Endothelial cell of umbilical vein (primary cell): ENCODE measurements around the gene TSPOAP1. TPM values are rescaled to one million over a fixed set of nuclear protein-coding genes. Genes with fewer than 3 reads are reported as not detected.

ENCODE experiments used
- BruUV-seq: library from RNA; stranded (reverse); fragments of 400-500 nt; replicated peaks from 2 replicates; lab custom pipeline; 2021; lab: Mats Ljungman, UMichigan
- CTCF ChIA-PET: fragments of 300-600, 350-600 bp; sonication (Branson Sonifier 250); formaldehyde crosslinking; loops from one replicate; lab custom pipeline; 2021; ENCODE audit warnings: antibody characterized with exemption, inconsistent platforms; lab: Charles Lee
- POLR2A ChIA-PET: fragments of 300-600, 350-600 bp; sonication (Branson Sonifier 250); formaldehyde crosslinking; loops from one replicate; lab custom pipeline; 2021; ENCODE audit warnings: antibody characterized with exemption, inconsistent platforms; lab: Charles Lee
- DNase-seq: peaks from one replicate; pipeline ENCODE4 v3.0.0-alpha.2; 2011; ENCODE audit warnings: low read depth, low spot score
- FAIRE-seq: peaks from 2 replicates; lab custom pipeline; 2011; peaks lifted over from hg19 to GRCh38; lab: Jason Lieb, UNC
- H2AFZ ChIP-seq: 2 replicates; pipeline ENCODE4 v1.6.0; 2012; ENCODE audit warnings: low read depth, low read length, control low read depth, inconsistent platforms
- H3K27ac ChIP-seq: 2 replicates; pipeline ENCODE4 v1.5.1; 2011; ENCODE audit warnings: low read depth, mild to moderate bottlenecking, control low read depth, low read length, moderate library complexity; ENCODE audit not compliant: insufficient read depth
- H3K27me3 ChIP-seq, 2 experiments: 2 replicates each; pipeline versions ENCODE4 v1.6.0 to v1.6.1; 2011; ENCODE audit warnings: low read length in 2 of 2, mixed read lengths in 1 of 2; ENCODE audit not compliant: control insufficient read depth in 2 of 2, insufficient read depth in 2 of 2
- H3K36me3 ChIP-seq, 2 experiments: 2 replicates in 1 of 2; 3 replicates in 1 of 2; pipeline ENCODE4 v1.5.1; 2011; ENCODE audit warnings: low read length in 2 of 2, mild to moderate bottlenecking in 1 of 2, moderate library complexity in 1 of 2; ENCODE audit not compliant: control insufficient read depth in 2 of 2, insufficient read depth in 2 of 2; ENCODE audit errors: extremely low read depth in 1 of 2
- H3K4me1 ChIP-seq: 3 replicates; pipeline ENCODE4 v1.5.1; 2011; ENCODE audit warnings: mild to moderate bottlenecking, low read length; ENCODE audit not compliant: control insufficient read depth, insufficient read depth; ENCODE audit errors: extremely low read depth
- H3K4me2 ChIP-seq: 2 replicates; pipeline ENCODE4 v1.6.1; 2011; ENCODE audit warnings: low read length, control low read depth, mixed read lengths; ENCODE audit not compliant: insufficient read depth
- H3K4me3 ChIP-seq, 3 experiments: fragments of 200-600 bp in 1 of 3; sonication (generic), shearing (Covaris generic) in 1 of 3; replicated peaks in 1 of 3; 2 replicates each; pipeline ENCODE4 v1.5.1; 2011 to 2016; ENCODE audit warnings: control low read depth in 3 of 3, low read length in 3 of 3, mild to moderate bottlenecking in 2 of 3, inconsistent platforms in 1 of 3, low read depth in 1 of 3, moderate library complexity in 1 of 3; ENCODE audit not compliant: insufficient read depth in 1 of 3
- H3K79me2 ChIP-seq: 2 replicates; pipeline ENCODE4 v1.6.0; 2012; ENCODE audit warnings: low read length, inconsistent platforms; ENCODE audit not compliant: control insufficient read depth, insufficient read depth
- H3K9ac ChIP-seq: replicated peaks from 2 replicates; pipeline ENCODE3; 2011; ENCODE audit warnings: low read length, control low read depth; ENCODE audit not compliant: insufficient read depth; ENCODE audit errors: extremely low read depth
- H3K9me1 ChIP-seq: replicated peaks from 3 replicates; pipeline ENCODE4 v1.6.0; 2011; ENCODE audit warnings: mild to moderate bottlenecking, low read length; ENCODE audit not compliant: control insufficient read depth, insufficient read depth; ENCODE audit errors: extremely low read depth
- H3K9me3 ChIP-seq: replicated peaks from 2 replicates; pipeline ENCODE4 v1.5.1; 2012; ENCODE audit warnings: low read length, inconsistent platforms; ENCODE audit not compliant: control insufficient read depth, insufficient read depth
- H4K20me1 ChIP-seq: replicated peaks from 2 replicates; pipeline ENCODE3; 2011; ENCODE audit warnings: mild to moderate bottlenecking, low read length; ENCODE audit not compliant: control insufficient read depth, insufficient read depth; ENCODE audit errors: extremely low read depth
- EZH2 ChIP-seq: IDR thresholded peaks from 2 replicates; pipeline ENCODE4 v1.6.1; 2012; ENCODE audit warnings: borderline replicate concordance, low read depth, mild to moderate bottlenecking, moderate library complexity, low read length, inconsistent platforms; ENCODE audit not compliant: severe bottlenecking
- FOS ChIP-seq: IDR thresholded peaks from 2 replicates; pipeline ENCODE4 v1.6.1; 2011; ENCODE audit warnings: mild to moderate bottlenecking, low read length, moderate library complexity, borderline replicate concordance; ENCODE audit not compliant: insufficient read depth
- GATA2 ChIP-seq: IDR thresholded peaks from 2 replicates; pipeline ENCODE4 v1.7.0; 2011; ENCODE audit warnings: low read depth, mild to moderate bottlenecking, moderate library complexity, mixed read lengths, low read length; ENCODE audit not compliant: insufficient read length, insufficient read depth
- JUN ChIP-seq: IDR thresholded peaks from 2 replicates; pipeline ENCODE4 v1.6.1; 2011; ENCODE audit warnings: borderline replicate concordance, low read depth; ENCODE audit not compliant: insufficient read length, insufficient read depth
- MYC ChIP-seq: IDR thresholded peaks from one replicate; pipeline ENCODE4 v1.6.1; 2011; ENCODE audit warnings: mild to moderate bottlenecking, low read depth, low read length
- POLR2A ChIP-seq: IDR thresholded peaks from 2 replicates; pipeline ENCODE4 v1.6.1; 2012; ENCODE audit warnings: low read depth, mild to moderate bottlenecking, control low read depth, low read length
- POLR2AphosphoS5 ChIP-seq: IDR thresholded peaks from 2 replicates; pipeline ENCODE4 v1.6.1; 2012; ENCODE audit warnings: low read depth, mild to moderate bottlenecking, control low read depth, low read length, moderate library complexity; ENCODE audit not compliant: insufficient read depth
- dilution Hi-C: fragments of 300-500 bp; cut with MboI; formaldehyde crosslinking; loops from one replicate; pipeline ENCODE4 v1.15.0; 2019; ENCODE audit warnings: low sequenced_read_pairs; ENCODE audit not compliant: extremely low pct_ligation_motif_present
- intact Hi-C: fragments of 100-400 bp; cut with micrococcal nuclease; formaldehyde crosslinking; loops from one replicate; pipeline ENCODE4 v1.10.0; 2022
- polyA plus RNA-seq, 4 experiments: library from polyadenylated mRNA; depleted of rRNA in 3 of 4; stranded (reverse) in 3 of 4; unstranded in 1 of 4; fragments of >200 nt; gene quantifications; 2 replicates each; pipeline versions ENCODE4 v1.2.1 to v1.2.3, GENCODE V29; 2011 to 2012; ENCODE audit warnings: missing spikeins in 1 of 4
- total RNA-seq: library from RNA; stranded (reverse); gene quantifications from 2 replicates; pipeline ENCODE4 v1.2.3, GENCODE V29; 2021
- TF ChIP-seq, protein P1 (sequence below), 2 donors: IDR thresholded peaks; 1 replicate in 1 of 2; 2 replicates in 1 of 2; pipeline ENCODE4 v1.5.1; 2011; ENCODE audit warnings: low read length in 2 of 2, mild to moderate bottlenecking in 2 of 2, moderate library complexity in 2 of 2, control low read depth in 1 of 2, inconsistent platforms in 1 of 2, low read depth in 1 of 2; ENCODE audit not compliant: insufficient read depth in 1 of 2; ENCODE audit errors: extremely low read depth in 1 of 2
- TF ChIP-seq, protein P2 (sequence below): IDR thresholded peaks from 2 replicates; pipeline ENCODE4 v1.6.1; 2011; ENCODE audit not compliant: insufficient read depth, insufficient read length

TSPOAP1 gene
- total and polyA plus RNA-seq, 2 donors (not counting 3 experiments of a cell fraction or from before 2014, with no cell fraction given): not detected

DNA sequence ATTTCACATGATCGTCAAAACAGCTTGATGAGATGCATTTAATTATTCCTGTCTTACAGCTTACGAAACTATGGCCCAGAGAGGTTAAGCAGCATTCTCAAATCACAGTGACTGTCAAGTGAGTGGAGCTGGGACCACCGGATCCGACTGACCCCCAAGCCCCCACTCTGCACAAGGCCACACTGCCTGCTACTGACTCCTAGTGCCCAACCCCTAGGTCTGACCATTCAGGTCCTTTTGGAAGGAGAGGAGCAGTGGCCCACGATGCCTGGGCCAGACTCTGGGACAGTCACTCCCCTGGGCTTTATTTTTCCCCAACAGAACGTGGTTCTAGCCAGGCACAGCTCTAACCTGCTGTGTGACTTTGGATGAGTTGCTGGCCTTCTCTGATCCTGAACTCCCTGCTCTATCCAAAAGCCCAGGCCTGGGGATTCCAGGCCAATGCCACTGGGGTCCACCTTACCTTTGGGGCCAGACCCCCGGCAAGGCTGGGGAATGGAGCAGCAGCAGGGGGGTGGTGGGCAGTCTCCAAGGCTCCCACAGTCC is 9.9 kb downstream of the TSPOAP1 start:
- ChIA-PET POLR2A (no interaction called here), CTCF (interaction anchor here (0.6 to 5.6 kb wide), 5 partner anchors 10 to 128 kb away, joined by 3 to 79 read pairs (median 6); partner anchors contain the start of gene RNF43)
- Histone ChIP-seq H3K27ac (no peak overlapping the region), H3K36me3 (no peaks in the 10 kb centered on the region), H4K20me1 (no peaks in the 10 kb centered on the region), H3K27me3 (peaks cover 6% of the 10 kb centered on the region in 2 experiments), H3K9me3 (no peaks in the 10 kb centered on the region), H3K9me1 (no peaks in the 10 kb centered on the region), H3K9ac (no peak overlapping the region), H3K79me2 (no peaks in the 10 kb centered on the region), H3K4me3 (no peak overlapping the region), H3K4me1 (no peaks in the 10 kb centered on the region), H2AFZ (no peak overlapping the region), H3K4me2 (no peak overlapping the region)
- dilution Hi-C loops (no loop called here), intact Hi-C loops (no loop called here)
- no peak for FAIRE-seq
- no TSS peak for BruUV-seq
- TF ChIP-seq EZH2 (no peak), GATA2 (no peak), POLR2AphosphoS5 (no peak), MYC (no peak), JUN (no peak), FOS (no peak), POLR2A (no peak)
- TF ChIP-seq, protein P1, sequence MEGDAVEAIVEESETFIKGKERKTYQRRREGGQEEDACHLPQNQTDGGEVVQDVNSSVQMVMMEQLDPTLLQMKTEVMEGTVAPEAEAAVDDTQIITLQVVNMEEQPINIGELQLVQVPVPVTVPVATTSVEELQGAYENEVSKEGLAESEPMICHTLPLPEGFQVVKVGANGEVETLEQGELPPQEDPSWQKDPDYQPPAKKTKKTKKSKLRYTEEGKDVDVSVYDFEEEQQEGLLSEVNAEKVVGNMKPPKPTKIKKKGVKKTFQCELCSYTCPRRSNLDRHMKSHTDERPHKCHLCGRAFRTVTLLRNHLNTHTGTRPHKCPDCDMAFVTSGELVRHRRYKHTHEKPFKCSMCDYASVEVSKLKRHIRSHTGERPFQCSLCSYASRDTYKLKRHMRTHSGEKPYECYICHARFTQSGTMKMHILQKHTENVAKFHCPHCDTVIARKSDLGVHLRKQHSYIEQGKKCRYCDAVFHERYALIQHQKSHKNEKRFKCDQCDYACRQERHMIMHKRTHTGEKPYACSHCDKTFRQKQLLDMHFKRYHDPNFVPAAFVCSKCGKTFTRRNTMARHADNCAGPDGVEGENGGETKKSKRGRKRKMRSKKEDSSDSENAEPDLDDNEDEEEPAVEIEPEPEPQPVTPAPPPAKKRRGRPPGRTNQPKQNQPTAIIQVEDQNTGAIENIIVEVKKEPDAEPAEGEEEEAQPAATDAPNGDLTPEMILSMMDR (IDR thresholded peaks at IDR 0.05; ENCODE audit: extremely low read depth in 1 of 2, insufficient read depth in 1 of 2, low read depth in 1 of 2, low read length in 2 of 2): no peak
- TF ChIP-seq, protein P2, sequence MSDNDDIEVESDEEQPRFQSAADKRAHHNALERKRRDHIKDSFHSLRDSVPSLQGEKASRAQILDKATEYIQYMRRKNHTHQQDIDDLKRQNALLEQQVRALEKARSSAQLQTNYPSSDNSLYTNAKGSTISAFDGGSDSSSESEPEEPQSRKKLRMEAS: no peak
- no peak for DNase-seq
